ENCODE data around the gene CYRIA.

The CYRIA gene

GRCh38 chr2:16652296-16653082, 13.1 kb downstream of the CYRIA start:
- FAIRE-seq (no peak), DNase-seq (ENCODE audit: insufficient read length, low spot score) (no peak)
- TF ChIP-seq CTCF (IDR thresholded peaks at IDR 0.05; ENCODE audit: insufficient read depth, missing control alignments) = no peak

DNA sequence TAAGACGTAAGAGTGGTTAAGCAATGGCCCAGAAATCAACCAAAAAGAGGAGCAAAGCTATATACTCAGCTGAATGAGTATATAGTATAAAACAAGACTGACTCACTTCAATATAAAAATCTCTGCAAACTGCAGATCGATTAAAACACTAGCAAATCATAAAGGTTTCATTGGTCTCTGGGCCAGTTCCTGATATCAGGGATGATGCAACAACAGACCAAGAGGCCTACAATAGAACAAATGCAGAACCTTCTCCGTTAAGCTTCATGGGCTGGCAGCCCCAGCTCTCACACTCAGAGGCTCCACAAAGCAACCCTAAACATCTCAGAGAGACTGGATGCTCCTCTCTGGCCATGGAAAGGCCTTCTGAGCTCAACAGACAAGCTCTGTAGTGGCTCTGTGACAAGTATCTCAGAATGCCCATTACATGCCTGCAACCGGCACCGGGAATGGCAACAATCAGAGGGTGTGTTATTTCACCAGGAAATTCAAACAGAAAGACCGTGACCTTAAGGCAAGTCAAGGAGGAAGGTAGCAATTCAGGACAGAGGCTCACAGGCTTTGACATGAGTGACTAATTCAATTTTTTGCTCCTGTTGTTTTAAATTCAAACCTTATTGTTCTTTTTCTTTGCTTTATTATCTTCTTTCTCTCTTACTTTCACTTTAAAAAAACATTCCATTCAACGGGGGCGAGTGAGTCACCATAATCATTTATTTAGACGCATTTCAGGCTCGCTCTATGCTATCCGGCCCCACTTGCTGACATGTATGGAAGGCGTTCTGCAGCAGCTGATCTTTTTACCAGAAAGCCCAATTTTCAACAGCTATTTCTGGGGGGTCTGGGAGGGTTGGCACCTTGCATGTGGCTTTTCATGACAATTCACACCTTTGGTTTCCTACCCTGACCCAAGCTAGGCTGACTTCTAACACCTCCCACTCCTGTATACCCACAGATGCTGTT, 15.1 kb downstream of the CYRIA start:
- no peak for TF ChIP-seq CTCF (IDR thresholded peaks at IDR 0.05; ENCODE audit: insufficient read depth, missing control alignments)
- DNase-seq (ENCODE audit: insufficient read length, low spot score) (no peak), FAIRE-seq (no peak)

- FAIRE-seq (no peak), DNase-seq (ENCODE audit: insufficient read length, low spot score) (no peak)
- no peak for TF ChIP-seq CTCF (IDR thresholded peaks at IDR 0.05; ENCODE audit: insufficient read depth, missing control alignments)
These were observed 16.0 kb downstream of the CYRIA start for GRCh38 chr2:16649353-16650286.

- DNase-seq (ENCODE audit: insufficient read length, low spot score) (no peak), FAIRE-seq (no peak)
- TF ChIP-seq CTCF (IDR thresholded peaks at IDR 0.05; ENCODE audit: insufficient read depth, missing control alignments) = no peak
These were observed 17.5 kb downstream of the CYRIA start for GRCh38 chr2:16647992-16648617.

DNA sequence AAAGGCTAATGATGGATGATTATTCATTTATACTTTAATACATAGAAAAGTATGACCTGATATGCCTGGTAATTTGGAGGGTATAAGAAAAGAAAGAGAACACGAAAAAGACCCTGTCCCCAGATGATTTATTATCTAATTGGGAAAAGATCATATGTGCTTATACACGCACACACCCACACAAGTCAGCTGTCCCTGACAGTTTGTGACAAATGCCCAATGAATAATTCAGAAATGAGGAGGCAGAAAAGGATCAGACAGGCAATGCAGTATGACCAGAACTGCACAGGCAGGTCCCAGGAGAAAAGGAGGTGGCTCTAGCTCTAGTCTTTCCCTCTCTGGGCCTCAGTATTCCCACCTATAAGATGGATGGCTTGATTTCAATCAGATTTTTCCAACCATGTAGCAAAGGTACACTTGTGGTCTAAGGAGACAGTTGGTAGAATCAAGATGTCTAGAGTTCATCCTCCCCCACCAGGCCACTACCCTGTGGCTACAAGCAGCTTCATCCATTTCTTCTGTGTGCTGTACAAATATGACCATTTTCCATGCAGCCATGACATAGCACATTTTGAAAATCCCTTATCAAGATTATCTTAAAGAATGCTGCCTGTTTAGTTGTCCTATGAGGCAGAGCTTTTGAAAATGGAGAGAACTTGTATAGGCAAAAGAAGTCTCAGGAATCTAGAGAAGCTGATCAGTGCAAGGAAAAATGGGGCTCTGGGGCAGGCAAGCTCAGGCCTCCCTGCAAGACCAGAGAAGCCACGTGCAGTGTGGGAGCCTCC, 19.7 kb downstream of the CYRIA start:
- no peak for TF ChIP-seq CTCF (IDR thresholded peaks at IDR 0.05; ENCODE audit: insufficient read depth, missing control alignments)
- FAIRE-seq (no peak), DNase-seq (ENCODE audit: insufficient read length, low spot score) (no peak)

- TF ChIP-seq CTCF (IDR thresholded peaks at IDR 0.05; ENCODE audit: insufficient read depth, missing control alignments) = no peak
- DNase-seq (ENCODE audit: insufficient read length, low spot score) = no peak
- FAIRE-seq = no peak
These were observed 20.5 kb downstream of the CYRIA start for GRCh38 chr2:16645088-16645487.
